GM10266 (cell line): ENCODE measurements around the gene UQCRC1.

Experiments used
- DNase-seq: peaks from one replicate; pipeline ENCODE4 v3.0.0; 2012; ENCODE audit errors: extremely low spot score
- CTCF ChIP-seq: IDR thresholded peaks from 2 replicates; pipeline ENCODE4 v1.5.1; 2012; ENCODE audit warnings: mild to moderate bottlenecking, low read depth; ENCODE audit not compliant: control insufficient read depth, insufficient read depth; ENCODE audit errors: missing control alignments

The UQCRC1 gene

GRCh38 chr3:48614044-48614443 is 4.6 kb upstream of the UQCRC1 start:
- no peak for TF ChIP-seq CTCF
- DNase-seq, result no peak

- no peak for TF ChIP-seq CTCF
- no peak for DNase-seq
These were observed 2.9 kb upstream of the UQCRC1 start for GRCh38 chr3:48612309-48612708.

- no peak for DNase-seq
- TF ChIP-seq CTCF, result no peak
These were observed 1.9 kb downstream of the UQCRC1 start for GRCh38 chr3:48607519-48607918.

- no peak for TF ChIP-seq CTCF
- DNase-seq, result no peak
These were observed 7.8 kb downstream of the UQCRC1 start for GRCh38 chr3:48601622-48601994.

- TF ChIP-seq CTCF, result no peak
- no peak for DNase-seq
These were observed 8.5 kb downstream of the UQCRC1 start for GRCh38 chr3:48600711-48601621.

GRCh38 chr3:48599509-48600285 is 9.7 kb downstream of the UQCRC1 start:
- no peak for TF ChIP-seq CTCF
- DNase-seq, result no peak

- DNase-seq, result no peak
- TF ChIP-seq CTCF, result no peak
These were observed 10.4 kb downstream of the UQCRC1 start for GRCh38 chr3:48599077-48599501.
